AG08395 (cell line): ENCODE measurements around the gene DLL4.
"Not testable (repeated sequence)": the region's sequence is repeated elsewhere in the genome, so short reads cannot be mapped to it uniquely, and the experiment has no call there.

ENCODE experiments used
- DNase-seq: peaks from one replicate; pipeline ENCODE4 v3.0.0; 2012; ENCODE audit warnings: mixed read lengths, low spot score

DLL4 gene

GRCh38 chr15:40958723-40959122, 29.6 kb downstream of the DLL4 start:
- no peak for DNase-seq

GRCh38 chr15:40959331-40960141, 30.4 kb downstream of the DLL4 start:
- DNase-seq = no peak

GRCh38 chr15:40960151-40960885, 31.2 kb downstream of the DLL4 start:
- DNase-seq = no peak

- DNase-seq = no peak
Observed at GRCh38 chr15:40960925-40961324, 31.8 kb downstream of the DLL4 start.

GRCh38 chr15:40961740-40962139, 32.6 kb downstream of the DLL4 start:
- DNase-seq = not testable (repeated sequence)

GRCh38 chr15:40962317-40962716, 33.2 kb downstream of the DLL4 start:
- not testable (repeated sequence) for DNase-seq

- no peak for DNase-seq
Observed at GRCh38 chr15:40963201-40963600, 34.1 kb downstream of the DLL4 start.

GRCh38 chr15:40964006-40964405, 34.9 kb downstream of the DLL4 start:
- no peak for DNase-seq

GRCh38 chr15:40964634-40965033, 35.5 kb downstream of the DLL4 start:
- no peak for DNase-seq

- DNase-seq = no peak
Observed at GRCh38 chr15:40968290-40969085, 39.3 kb downstream of the DLL4 start.

- no peak for DNase-seq
Observed at GRCh38 chr15:40969363-40969762, 40.2 kb downstream of the DLL4 start.

- no peak for DNase-seq
Observed at GRCh38 chr15:40974879-40975278, 45.7 kb downstream of the DLL4 start.

- no peak for DNase-seq
Observed at GRCh38 chr15:40976819-40977218, 47.7 kb downstream of the DLL4 start.

- no peak for DNase-seq
Observed at GRCh38 chr15:40978141-40978540, 49.0 kb downstream of the DLL4 start.

- DNase-seq = no peak
Observed at GRCh38 chr15:40978562-40978961, 49.4 kb downstream of the DLL4 start.

GRCh38 chr15:40981186-40981585, 52.0 kb downstream of the DLL4 start:
- no peak for DNase-seq

GRCh38 chr15:40982855-40983254, 53.7 kb downstream of the DLL4 start:
- peak; percentile 61 for DNase-seq

GRCh38 chr15:40984406-40984805, 55.3 kb downstream of the DLL4 start:
- no peak for DNase-seq

- DNase-seq = peak; percentile 89
Observed at GRCh38 chr15:40984964-40985363, 55.8 kb downstream of the DLL4 start.

GRCh38 chr15:40985541-40986330, 56.6 kb downstream of the DLL4 start:
- peak; percentile 19 for DNase-seq

GRCh38 chr15:40986820-40987219, 57.7 kb downstream of the DLL4 start:
- DNase-seq = no peak

- DNase-seq = no peak
Observed at GRCh38 chr15:40988156-40988555, 59.0 kb downstream of the DLL4 start.
